Ovary (tissue), 3 donors: ENCODE data around the gene GALNTL6.

Experiments
- CTCF ChIP-seq, 3 donors: fragments of 450-650 bp in 2 of 3; fragments of 200-600 bp in 1 of 3; IDR thresholded peaks; one replicate each; pipeline versions ENCODE4 v1.5.1 to v1.8.0; 2016 to 2022; ENCODE audit warnings: antibody characterized with exemption in 3 of 3, mild to moderate bottlenecking in 1 of 3
- POLR2A ChIP-seq: fragments of 450-650 bp; IDR thresholded peaks from one replicate; pipeline ENCODE4 v1.6.1; 2017; ENCODE audit warnings: antibody characterized with exemption, mild to moderate bottlenecking, moderate library complexity
- donor health status: DM: no; HTN: no; CAD: no.

DNA sequence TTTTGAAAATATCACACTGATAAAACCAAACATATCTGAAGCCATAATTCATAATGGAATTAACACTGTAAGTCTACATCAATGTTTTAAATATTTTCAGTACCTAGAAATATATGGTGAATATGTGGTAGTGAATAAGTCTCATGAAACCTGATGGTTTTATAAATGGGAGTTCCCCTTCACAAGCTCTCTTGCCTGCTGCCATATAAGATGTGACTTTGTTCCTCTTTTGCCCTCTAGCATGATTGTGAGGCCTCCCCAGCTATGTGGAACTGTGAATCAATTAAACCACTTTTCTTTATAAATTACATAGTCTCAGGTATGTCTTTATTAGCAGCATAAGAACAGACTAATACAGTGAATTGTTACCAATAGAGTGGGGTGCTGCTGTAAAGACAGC, 818.6 kb downstream of the GALNTL6 start:
- TF ChIP-seq POLR2A (no peak), CTCF (IDR thresholded peaks at IDR 0.05) (no peak)
